HEK293T (cell line): ENCODE results near the gene SGPL1.

Experiments
- CTCF ChIA-PET: fragments of 350-600 bp; formaldehyde crosslinking; extraction: SDS; loops from one replicate; lab custom pipeline; 2021; ENCODE audit warnings: antibody characterized with exemption, inconsistent platforms; lab: Yijun Ruan, JAX
- POLR2A ChIA-PET: fragments of 350-600 bp; formaldehyde crosslinking; extraction: SDS; loops from one replicate; lab custom pipeline; 2020; ENCODE audit warnings: antibody characterized with exemption, inconsistent platforms; lab: Yijun Ruan, JAX
- DNase-seq: peaks from one replicate; pipeline ENCODE4 v3.0.0; 2012; ENCODE audit warnings: mixed read lengths; ENCODE audit errors: extremely low spot score
- ARNT ChIP-seq: fragments of 450-650 bp; IDR thresholded peaks from 2 replicates; pipeline ENCODE4 v1.6.1; 2017; ENCODE audit warnings: mild to moderate bottlenecking
- BHLHE40 ChIP-seq: fragments of 450-650 bp; IDR thresholded peaks from 2 replicates; pipeline ENCODE4 v1.6.1; 2016; ENCODE audit warnings: mild to moderate bottlenecking, moderate library complexity, borderline replicate concordance
- CTBP1 ChIP-seq: fragments of 450-650 bp; IDR thresholded peaks from 2 replicates; pipeline ENCODE4 v1.6.1; 2016; ENCODE audit warnings: borderline replicate concordance
- ELF4 ChIP-seq: fragments of 450-650 bp; IDR thresholded peaks from 2 replicates; pipeline ENCODE4 v1.6.1; 2017; ENCODE audit warnings: antibody characterized with exemption
- FOXA1 ChIP-seq: fragments of 450-650 bp; IDR thresholded peaks from 2 replicates; pipeline ENCODE4 v1.6.1; 2016; ENCODE audit warnings: mild to moderate bottlenecking
- FOXK2 ChIP-seq: fragments of 450-650 bp; IDR thresholded peaks from 2 replicates; pipeline ENCODE4 v1.6.1; 2016; ENCODE audit warnings: mild to moderate bottlenecking
- FOXM1 ChIP-seq: fragments of 450-650 bp; IDR thresholded peaks from 2 replicates; pipeline ENCODE4 v1.6.1; 2017; ENCODE audit warnings: mild to moderate bottlenecking, borderline replicate concordance
- HDGF ChIP-seq: fragments of 450-650 bp; IDR thresholded peaks from 2 replicates; pipeline ENCODE4 v1.6.1; 2017; ENCODE audit warnings: antibody characterized with exemption, borderline replicate concordance
- L3MBTL2 ChIP-seq: fragments of 450-650 bp; conservative IDR thresholded peaks from 2 replicates; pipeline ENCODE4 v1.6.1; 2016; ENCODE audit warnings: mild to moderate bottlenecking
- LEF1 ChIP-seq: fragments of 450-650 bp; IDR thresholded peaks from 2 replicates; pipeline ENCODE4 v1.6.1; 2017; ENCODE audit warnings: mild to moderate bottlenecking, borderline replicate concordance
- NFRKB ChIP-seq: fragments of 450-650 bp; IDR thresholded peaks from 2 replicates; pipeline ENCODE4 v1.6.1; 2016; ENCODE audit warnings: mild to moderate bottlenecking, moderate library complexity
- PKNOX1 ChIP-seq: fragments of 450-650 bp; IDR thresholded peaks from 2 replicates; pipeline ENCODE4 v1.6.1; 2016
- SP1 ChIP-seq: fragments of 450-650 bp; IDR thresholded peaks from 2 replicates; pipeline ENCODE4 v1.6.1; 2017
- SUZ12 ChIP-seq: fragments of 450-650 bp; IDR thresholded peaks from 2 replicates; pipeline ENCODE4 v1.6.1; 2016; ENCODE audit warnings: mild to moderate bottlenecking
- TARDBP ChIP-seq: fragments of 450-650 bp; IDR thresholded peaks from 2 replicates; pipeline ENCODE4 v1.6.1; 2016
- ZNF384 ChIP-seq: fragments of 450-650 bp; IDR thresholded peaks from 2 replicates; pipeline ENCODE4 v1.6.1; 2016

The SGPL1 gene

GRCh38 chr10:70890917-70891431, 75.2 kb downstream of the SGPL1 start:
- POLR2A ChIA-PET = no interaction called here
- TF ChIP-seq PKNOX1 (no peak), ZNF384 (no peak), SUZ12 (no peak), LEF1 (no peak), FOXK2 (no peak), CTBP1 (no peak), ARNT (no peak), TARDBP (no peak), BHLHE40 (no peak), ELF4 (no peak), NFRKB (no peak), SP1 (no peak), L3MBTL2 (no peak), FOXM1 (no peak)
- CTCF ChIA-PET = interaction anchor here (0.6 kb wide), 1 partner anchor 436 kb away, joined by 3 read pairs; no protein-coding TSS in a partner anchor
- no peak for DNase-seq

GRCh38 chr10:70891627-70892026, 75.9 kb downstream of the SGPL1 start:
- CTCF ChIA-PET = no interaction called here
- no peak for TF ChIP-seq CTBP1
- DNase-seq = no peak
- POLR2A ChIA-PET = no interaction called here

- CTCF ChIA-PET = no interaction called here
- TF ChIP-seq TARDBP (no peak), NFRKB (no peak), FOXK2 (no peak), SUZ12 (no peak), PKNOX1 (no peak), ARNT (no peak), FOXA1 (no peak), L3MBTL2 (no peak), ELF4 (no peak), LEF1 (no peak), BHLHE40 (no peak), FOXM1 (no peak), ZNF384 (no peak), CTBP1 (no peak), HDGF (no peak), SP1 (no peak)
- POLR2A ChIA-PET = no interaction called here
- no peak for DNase-seq
Observed at GRCh38 chr10:70892631-70893030, 76.9 kb downstream of the SGPL1 start.

- ChIA-PET POLR2A (no interaction called here), CTCF (no interaction called here)
- TF ChIP-seq LEF1 = no peak
- no peak for TF ChIP-seq ELF4
- TF ChIP-seq BHLHE40 = no peak
- TF ChIP-seq SP1 = no peak
- no peak for TF ChIP-seq L3MBTL2
- no peak for TF ChIP-seq ZNF384
- TF ChIP-seq HDGF = no peak
- no peak for TF ChIP-seq PKNOX1
- no peak for TF ChIP-seq SUZ12
- no peak for TF ChIP-seq CTBP1
- no peak for TF ChIP-seq TARDBP
- TF ChIP-seq NFRKB = no peak
- no peak for TF ChIP-seq ARNT
- no peak for TF ChIP-seq FOXK2
- TF ChIP-seq FOXM1 = no peak
- no peak for DNase-seq
Observed at GRCh38 chr10:70893227-70894006, 77.7 kb downstream of the SGPL1 start.

GRCh38 chr10:70894416-70894815, 78.7 kb downstream of the SGPL1 start:
- TF ChIP-seq ELF4 (no peak), ARNT (no peak), BHLHE40 (no peak), FOXK2 (no peak), SP1 (no peak), LEF1 (no peak), FOXA1 (no peak), SUZ12 (no peak), CTBP1 (no peak)
- no peak for DNase-seq
- ChIA-PET CTCF (no interaction called here), POLR2A (no interaction called here)

- TF ChIP-seq TARDBP = no peak
- no peak for TF ChIP-seq LEF1
- TF ChIP-seq HDGF = no peak
- no peak for TF ChIP-seq FOXK2
- TF ChIP-seq ELF4 = no peak
- TF ChIP-seq FOXM1 = no peak
- DNase-seq = no peak
- POLR2A ChIA-PET = interaction anchor here (0.6 to 0.9 kb wide), 2 partner anchors 8 to 328 kb away, joined by 3 read pairs; partner anchors contain the start of gene PCBD1
- CTCF ChIA-PET = no interaction called here
Observed at GRCh38 chr10:70896551-70896950, 80.8 kb downstream of the SGPL1 start.
